ENCODE data around the gene CAMTA2.

The CAMTA2 gene

GRCh38 chr17:4951486-4951885 lies 36.0 kb downstream of the CAMTA2 start:
- H3K4me3 ChIP-seq (ENCODE audit: control insufficient read depth, low read depth, low read length) = no peak overlapping the region
- no peak for DNase-seq (ENCODE audit: low read depth)
- TF ChIP-seq CTCF (conservative IDR thresholded peaks at IDR 0.05; ENCODE audit: control insufficient read depth, insufficient read depth, low read depth, low read length) = no peak

- no peak for DNase-seq (ENCODE audit: low read depth)
- no peak for TF ChIP-seq CTCF (conservative IDR thresholded peaks at IDR 0.05; ENCODE audit: control insufficient read depth, insufficient read depth, low read depth, low read length)
- H3K4me3 ChIP-seq (ENCODE audit: control insufficient read depth, low read depth, low read length) = peak within 1 kb of the TSS; percentile 29
Measured at GRCh38 chr17:4950746-4951204, 36.7 kb downstream of the CAMTA2 start, which contains the start of gene ENO3. Gene ENO3 (plus strand): TSS chr17:4951119. CDS start chr17:4951830, 711 bp downstream.

- DNase-seq (ENCODE audit: low read depth) = no peak
- H3K4me3 ChIP-seq (ENCODE audit: control insufficient read depth, low read depth, low read length) = peak overlapping the region; percentile 29
- TF ChIP-seq CTCF (conservative IDR thresholded peaks at IDR 0.05; ENCODE audit: control insufficient read depth, insufficient read depth, low read depth, low read length) = no peak
Measured at GRCh38 chr17:4950075-4950745, 37.3 kb downstream of the CAMTA2 start.

- DNase-seq (ENCODE audit: low read depth) = peak; percentile 59
- H3K4me3 ChIP-seq (ENCODE audit: control insufficient read depth, low read depth, low read length) = peak overlapping the region; percentile 62
- no peak for TF ChIP-seq CTCF (conservative IDR thresholded peaks at IDR 0.05; ENCODE audit: control insufficient read depth, insufficient read depth, low read depth, low read length)
Measured at GRCh38 chr17:4949321-4950074, 38.0 kb downstream of the CAMTA2 start.

GRCh38 chr17:4948931-4949320 lies 38.5 kb downstream of the CAMTA2 start:
- DNase-seq (ENCODE audit: low read depth) = peak; percentile 85
- TF ChIP-seq CTCF (conservative IDR thresholded peaks at IDR 0.05; ENCODE audit: control insufficient read depth, insufficient read depth, low read depth, low read length) = no peak
- H3K4me3 ChIP-seq (ENCODE audit: control insufficient read depth, low read depth, low read length) = peak overlapping the region; percentile 64

- TF ChIP-seq CTCF (conservative IDR thresholded peaks at IDR 0.05; ENCODE audit: control insufficient read depth, insufficient read depth, low read depth, low read length) = no peak
Measured at GRCh38 chr17:4948166-4948930, 39.1 kb downstream of the CAMTA2 start, which contains the start of gene PFN1. Gene PFN1 (minus strand): TSS chr17:4948530. CDS start chr17:4948394, 136 bp downstream.

More at GRCh38 chr17:4948166-4948930, 39.1 kb downstream of the CAMTA2 start, which contains the start of gene PFN1:
- DNase-seq (ENCODE audit: low read depth) = peak; percentile 91
- H3K4me3 ChIP-seq (ENCODE audit: control insufficient read depth, low read depth, low read length) = peak within 1 kb of the TSS; percentile 90

All from fibroblast of mammary gland (primary cell).